ENCODE measurements around the gene PSMD10.

Gene PSMD10

GRCh38 chrX:108091264-108091877, at the start of gene PSMD10, which contains the start of gene ATG4A:
Gene PSMD10 (minus strand): TSS chrX:108091542. CDS start chrX:108091520, 22 bp downstream.
Gene ATG4A (plus strand): TSS chrX:108091778. CDS start chrX:108091827, 49 bp downstream.
- peak; percentile 70 to 71 for DNase-seq (ENCODE audit: extremely low read depth in 1 of 2, low read depth in 1 of 2)

- DNase-seq (ENCODE audit: extremely low read depth in 1 of 2, low read depth in 1 of 2) = no peak
These were observed 47.7 kb upstream of the PSMD10 start for GRCh38 chrX:108138814-108139702.

GRCh38 chrX:108134724-108135123, 43.4 kb upstream of the PSMD10 start:
- DNase-seq (ENCODE audit: extremely low read depth in 1 of 2, low read depth in 1 of 2) = no peak

- no peak for DNase-seq (ENCODE audit: extremely low read depth in 1 of 2, low read depth in 1 of 2)
These were observed 41.5 kb upstream of the PSMD10 start for GRCh38 chrX:108132876-108133275.

- DNase-seq (ENCODE audit: extremely low read depth in 1 of 2, low read depth in 1 of 2) = no peak
These were observed 40.7 kb upstream of the PSMD10 start for GRCh38 chrX:108132034-108132433.

- no peak for DNase-seq (ENCODE audit: extremely low read depth in 1 of 2, low read depth in 1 of 2)
These were observed 40.1 kb upstream of the PSMD10 start for GRCh38 chrX:108131471-108131870.

GRCh38 chrX:108130889-108131288, 39.5 kb upstream of the PSMD10 start:
- no peak for DNase-seq (ENCODE audit: extremely low read depth in 1 of 2, low read depth in 1 of 2)

GRCh38 chrX:108127152-108127551, 35.8 kb upstream of the PSMD10 start:
- no peak for DNase-seq (ENCODE audit: extremely low read depth in 1 of 2, low read depth in 1 of 2)

GRCh38 chrX:108126661-108127060, 35.3 kb upstream of the PSMD10 start:
- DNase-seq (ENCODE audit: extremely low read depth in 1 of 2, low read depth in 1 of 2) = no peak

- no peak for DNase-seq (ENCODE audit: extremely low read depth in 1 of 2, low read depth in 1 of 2)
These were observed 32.4 kb upstream of the PSMD10 start for GRCh38 chrX:108123591-108124366.

- no peak for DNase-seq (ENCODE audit: extremely low read depth in 1 of 2, low read depth in 1 of 2)
These were observed 31.4 kb upstream of the PSMD10 start for GRCh38 chrX:108122748-108123147.

GRCh38 chrX:108121291-108121690, 29.9 kb upstream of the PSMD10 start:
- no peak for DNase-seq (ENCODE audit: extremely low read depth in 1 of 2, low read depth in 1 of 2)

- DNase-seq (ENCODE audit: extremely low read depth in 1 of 2, low read depth in 1 of 2) = no peak
These were observed 26.6 kb upstream of the PSMD10 start for GRCh38 chrX:108117988-108118387.

- no peak for DNase-seq (ENCODE audit: extremely low read depth in 1 of 2, low read depth in 1 of 2)
These were observed 23.2 kb upstream of the PSMD10 start for GRCh38 chrX:108114541-108114940.

- no peak for DNase-seq (ENCODE audit: extremely low read depth in 1 of 2, low read depth in 1 of 2)
These were observed 14.1 kb upstream of the PSMD10 start for GRCh38 chrX:108105473-108105872.

GRCh38 chrX:108097380-108097779, 6.0 kb upstream of the PSMD10 start:
- DNase-seq (ENCODE audit: extremely low read depth in 1 of 2, low read depth in 1 of 2) = no peak

- DNase-seq (ENCODE audit: extremely low read depth in 1 of 2, low read depth in 1 of 2) = no peak
These were observed 543 bp upstream of the PSMD10 start for GRCh38 chrX:108091878-108092291.

- DNase-seq (ENCODE audit: extremely low read depth in 1 of 2, low read depth in 1 of 2) = no peak
These were observed 665 bp downstream of the PSMD10 start for GRCh38 chrX:108090491-108091263.

- DNase-seq (ENCODE audit: extremely low read depth in 1 of 2, low read depth in 1 of 2) = no peak
These were observed 2.8 kb downstream of the PSMD10 start for GRCh38 chrX:108088511-108088910.

GRCh38 chrX:108087792-108088191, 3.5 kb downstream of the PSMD10 start:
- no peak for DNase-seq (ENCODE audit: extremely low read depth in 1 of 2, low read depth in 1 of 2)

- DNase-seq (ENCODE audit: extremely low read depth in 1 of 2, low read depth in 1 of 2) = no peak
These were observed 10.2 kb downstream of the PSMD10 start for GRCh38 chrX:108081110-108081509.

All from activated CD8-positive, alpha-beta memory T cell treated with anti-CD3 and anti-CD28 coated beads for 1 hour (primary cell).